DND-41 (cell line): ENCODE measurements around the gene RBBP5.

ENCODE experiments used
- CTCF ChIP-seq: IDR thresholded peaks from 2 replicates; pipeline ENCODE4 v1.5.1; 2012; ENCODE audit warnings: borderline replicate concordance, low read length, moderate library complexity, mild to moderate bottlenecking; ENCODE audit not compliant: poor library complexity, severe bottlenecking; ENCODE audit errors: extremely low read depth
- EZH2 ChIP-seq: IDR thresholded peaks from 3 replicates; pipeline ENCODE4 v1.6.1; 2012; ENCODE audit warnings: borderline replicate concordance, low read depth, mild to moderate bottlenecking, moderate library complexity, low read length, inconsistent platforms; ENCODE audit not compliant: severe bottlenecking

- TF ChIP-seq CTCF: no peak
- no peak for TF ChIP-seq EZH2
Measured at GRCh38 chr1:205064741-205065316, 56.9 kb downstream of the RBBP5 start.
